A549 (cell line): Measurements from ENCODE around the gene WASF2. TPM values are rescaled to one million over a fixed set of nuclear protein-coding genes. Genes with fewer than 3 reads are reported as not detected.

Source experiments
- ATAC-seq, 2 experiments: fragments of 200-7000 bp in 1 of 2; fragments of >200 bp in 1 of 2; cut with Nextera tagmentation in 1 of 2; cut with Tn5 transposase in 1 of 2; 3 replicates each; pipeline versions ENCODE4 v1.8.0 to v1.9.1; 2018 to 2020; ENCODE audit warnings: mild to moderate bottlenecking in 1 of 2, moderate library complexity in 1 of 2
- CTCF ChIA-PET: fragments of 300-600 bp; sonication (Branson Sonifier 250); formaldehyde crosslinking; extraction: SDS; loops from one replicate; lab custom pipeline; 2021; ENCODE audit warnings: antibody characterized with exemption, inconsistent platforms; lab: Yijun Ruan, JAX
- POLR2A ChIA-PET: fragments of 350-600 bp; formaldehyde crosslinking; extraction: SDS; loops from one replicate; lab custom pipeline; 2021; ENCODE audit warnings: antibody characterized with exemption, inconsistent platforms; lab: Yijun Ruan, JAX
- DNase-seq, 2 experiments: peaks; one replicate each; pipeline versions ENCODE4 v3.0.0 to v3.0.0-alpha.2; 2011 to 2016; ENCODE audit warnings: low read depth in 1 of 2, low spot score in 1 of 2
- FAIRE-seq: peaks from 2 replicates; lab custom pipeline; 2011; peaks lifted over from hg19 to GRCh38; lab: Jason Lieb, UNC
- H3K27ac ChIP-seq, 2 experiments: fragments of >200 bp; sonication (Bioruptor Twin); formaldehyde crosslinking; 3 replicates each; pipeline ENCODE4 v1.5.1; 2016 to 2017
- H3K4me1 ChIP-seq: fragments of >200 bp; sonication (Bioruptor Twin); formaldehyde crosslinking; 3 replicates; pipeline ENCODE4 v1.6.1; 2016
- H3K4me2 ChIP-seq: fragments of >200 bp; sonication (Bioruptor Twin); formaldehyde crosslinking; 3 replicates; pipeline ENCODE4 v1.6.1; 2016
- H3K4me3 ChIP-seq: fragments of >200 bp; sonication (Bioruptor Twin); formaldehyde crosslinking; 3 replicates; pipeline ENCODE4 v1.5.1; 2016
- H3K9me3 ChIP-seq: fragments of >200 bp; sonication (Bioruptor Twin); formaldehyde crosslinking; 3 replicates; pipeline ENCODE4 v1.6.1; 2016
- BCL3 ChIP-seq: fragments of >200 bp; sonication (Bioruptor Twin); formaldehyde crosslinking; IDR thresholded peaks from 3 replicates; pipeline ENCODE4 v1.6.1; 2016
- CBX2 ChIP-seq: fragments of 200-600 bp; sonication (generic); IDR thresholded peaks from 2 replicates; pipeline ENCODE4 v1.6.1; 2016; ENCODE audit warnings: low read depth, mild to moderate bottlenecking, borderline replicate concordance
- CBX8 ChIP-seq: fragments of 200-600 bp; sonication (generic); IDR thresholded peaks from 2 replicates; pipeline ENCODE4 v1.6.1; 2016
- CHD4 ChIP-seq: fragments of 200-600 bp; sonication (generic); IDR thresholded peaks from 2 replicates; pipeline ENCODE4 v1.6.1; 2016; ENCODE audit warnings: antibody characterized with exemption, mild to moderate bottlenecking, borderline replicate concordance
- ELK1 ChIP-seq: fragments of 150-350 bp; IDR thresholded peaks from 2 replicates; pipeline ENCODE4 v1.6.1; 2014; ENCODE audit warnings: low read depth, mild to moderate bottlenecking, low read length
- EP300 ChIP-seq, 2 experiments: fragments of >200 bp; sonication (Bioruptor Twin); formaldehyde crosslinking; IDR thresholded peaks; 2 replicates in 1 of 2; 3 replicates in 1 of 2; pipeline ENCODE4 v1.6.1; 2016 to 2017
- ESRRA ChIP-seq: fragments of 150-350 bp; IDR thresholded peaks from 2 replicates; pipeline ENCODE4 v1.6.1; 2014; ENCODE audit warnings: mild to moderate bottlenecking, low read length, borderline replicate concordance
- FOSL2 ChIP-seq, 2 experiments: fragments of 450-650 bp in 1 of 2; fragments of >200 bp in 1 of 2; sonication (Bioruptor Twin) in 1 of 2; formaldehyde crosslinking; IDR thresholded peaks; 2 replicates each; pipeline versions ENCODE4 v1.5.0 to v1.6.1; 2016 to 2020; ENCODE audit warnings: mild to moderate bottlenecking in 1 of 2, moderate library complexity in 1 of 2
- HEYL ChIP-seq: fragments of 250-450 bp; sonication (Bioruptor Pico); IDR thresholded peaks from 2 replicates; pipeline ENCODE4 v1.8.0; 2021; ENCODE audit warnings: mild to moderate bottlenecking, moderate library complexity
- KDM1A ChIP-seq: fragments of 200-600 bp; sonication (generic); IDR thresholded peaks from 2 replicates; pipeline ENCODE4 v1.6.1; 2016; ENCODE audit warnings: low read depth, mild to moderate bottlenecking
- KDM5A ChIP-seq: fragments of 200-600 bp; sonication (generic); IDR thresholded peaks from 2 replicates; pipeline ENCODE4 v1.6.1; 2016; ENCODE audit warnings: antibody characterized with exemption, mild to moderate bottlenecking
- MAX ChIP-seq: IDR thresholded peaks from 2 replicates; pipeline ENCODE4 v1.6.1; 2012
- MAZ ChIP-seq: fragments of 150-350 bp; IDR thresholded peaks from 2 replicates; pipeline ENCODE4 v1.6.1; 2014; ENCODE audit warnings: antibody characterized with exemption, low read depth, low read length, borderline replicate concordance
- MYC ChIP-seq: IDR thresholded peaks from 2 replicates; pipeline ENCODE4 v1.6.1; 2012; ENCODE audit warnings: mild to moderate bottlenecking, inconsistent platforms, low read length, improper control_type of control experiment, borderline replicate concordance
- NR3C1 ChIP-seq: fragments of >200 bp; sonication (Bioruptor Twin); formaldehyde crosslinking; IDR thresholded peaks from 3 replicates; pipeline ENCODE4 v1.6.1; 2017
- PHF8 ChIP-seq: fragments of 200-600 bp; sonication (generic); IDR thresholded peaks from 2 replicates; pipeline ENCODE4 v1.6.1; 2016; ENCODE audit warnings: low read depth, mild to moderate bottlenecking, antibody characterized with exemption, moderate library complexity, borderline replicate concordance
- RAD21 ChIP-seq, 2 experiments: fragments of >200 bp in 1 of 2; sonication (Bioruptor Twin) in 1 of 2; formaldehyde crosslinking in 1 of 2; IDR thresholded peaks in 1 of 2; conservative IDR thresholded peaks in 1 of 2; 2 replicates in 1 of 2; 3 replicates in 1 of 2; pipeline ENCODE4 v1.6.1; 2012 to 2018; ENCODE audit warnings: inconsistent platforms in 1 of 2
- RARB ChIP-seq: fragments of 250-450 bp; sonication (Bioruptor Pico); IDR thresholded peaks from 2 replicates; pipeline ENCODE4 v1.8.0; 2021; ENCODE audit warnings: mild to moderate bottlenecking, moderate library complexity
- RCOR1 ChIP-seq: fragments of 150-350 bp; IDR thresholded peaks from 2 replicates; pipeline ENCODE4 v1.6.1; 2014; ENCODE audit warnings: antibody characterized with exemption, low read length, low read depth
- REST ChIP-seq: fragments of 200-600 bp; sonication (generic); IDR thresholded peaks from 2 replicates; pipeline ENCODE4 v1.6.1; 2016; ENCODE audit warnings: antibody characterized with exemption, mild to moderate bottlenecking, moderate library complexity
- RFX5 ChIP-seq: fragments of 450-650 bp; IDR thresholded peaks from 2 replicates; pipeline ENCODE4 v1.7.1; 2014; ENCODE audit warnings: antibody characterized with exemption, mild to moderate bottlenecking, moderate library complexity
- RNF2 ChIP-seq: fragments of 200-600 bp; sonication (generic); IDR thresholded peaks from 2 replicates; pipeline ENCODE4 v1.6.1; 2016; ENCODE audit warnings: low read depth, mild to moderate bottlenecking, antibody characterized with exemption, moderate library complexity, borderline replicate concordance
- SREBF2 ChIP-seq: fragments of 450-650 bp; IDR thresholded peaks from 2 replicates; pipeline ENCODE4 v1.6.1; 2014; ENCODE audit warnings: mild to moderate bottlenecking, moderate library complexity
- WGBS: methylation state at CpG from one replicate; pipeline ENCODE4 v1.1.6; 2017; ENCODE audit errors: missing lambda C conversion rate; 5-methylcytosine and 5-hydroxymethylcytosine counted together
- polyA plus RNA-seq, 4 experiments: library from polyadenylated mRNA; depleted of rRNA in 3 of 4; stranded (reverse); fragments of >200 nt; fragmentation: RNase III in 1 of 4; extraction: RNeasy Plus Mini Kit Qiagen cat#74134 plus additional on column Dnase treatment in 1 of 4; gene quantifications; 2 replicates in 3 of 4; 3 replicates in 1 of 4; pipeline ENCODE4 v1.2.3, GENCODE V29; 2011 to 2017

The WASF2 gene
- polyA plus RNA-seq, 2 of the 4 experiments (the other 2 are of a cell fraction) = 22.7 to 44.9 TPM

GRCh38 chr1:27444632-27445031, 45.3 kb downstream of the WASF2 start:
- 76% methylated on average over 1 of the region's 1 CpG for WGBS
- Histone ChIP-seq H3K4me2 (no peak overlapping the region), H3K4me3 (no peak overlapping the region), H3K9me3 (no peaks in the 10 kb centered on the region), H3K4me1 (no peaks in the 10 kb centered on the region), H3K27ac (no peak overlapping the region)
- FAIRE-seq (no peak), DNase-seq (no peak), ATAC-seq (no peak)
- POLR2A ChIA-PET = no interaction called here
- CTCF ChIA-PET = interaction anchor here (1.0 kb wide), 1 partner anchor 9 kb away, joined by 3 read pairs; no protein-coding TSS in a partner anchor
- TF ChIP-seq FOSL2 (IDR thresholded peaks at IDR 0.05) (no peak), FOSL2 (CRISPR knock-in tag; IDR thresholded peaks at IDR 0.05) (no peak), MAZ (no peak), RNF2 (no peak), KDM5A (no peak), KDM1A (no peak)

GRCh38 chr1:27439150-27439549, 50.8 kb downstream of the WASF2 start:
- POLR2A ChIA-PET = no interaction called here
- no peak for FAIRE-seq
- Histone ChIP-seq H3K27ac (no peak overlapping the region), H3K9me3 (no peaks in the 10 kb centered on the region), H3K4me1 (peaks cover 33% of the 10 kb centered on the region)
- ATAC-seq = no peak
- TF ChIP-seq PHF8 (no peak), CBX2 (no peak), MAX (no peak), MYC (no peak), EP300 (IDR thresholded peaks at IDR 0.05) (no peak), CBX8 (no peak), RARB (CRISPR knock-in tag) (no peak), KDM1A (no peak), RFX5 (no peak), RAD21 (conservative IDR thresholded peaks at IDR 0.05 in 1 of 2, IDR thresholded peaks at IDR 0.05 in 1 of 2) (no peak), REST (no peak), RNF2 (no peak), NR3C1 (no peak)
- TF ChIP-seq, all 56 proteins: peak for 0
- 34% methylated on average over 2 of the region's 2 CpGs for WGBS
- no peak for DNase-seq
- Histone ChIP-seq H3K4me3 (no peak overlapping the region), H3K4me2 (no peak overlapping the region)
- CTCF ChIA-PET = interaction anchor here (0.6 to 1.6 kb wide), 4 partner anchors 17 to 118 kb away, joined by 3 to 5 read pairs (median 4); no protein-coding TSS in a partner anchor

- ATAC-seq (no peak), DNase-seq (no peak), FAIRE-seq (no peak)
- Histone ChIP-seq H3K4me1 (peaks cover 33% of the 10 kb centered on the region), H3K27ac (no peak overlapping the region), H3K4me3 (no peak overlapping the region), H3K9me3 (no peaks in the 10 kb centered on the region), H3K4me2 (no peak overlapping the region)
- WGBS = 95% methylated on average over 1 of the region's 1 CpG
- CTCF ChIA-PET = interaction anchor here (1.6 kb wide), 1 partner anchor 25 kb away, joined by 5 read pairs; no protein-coding TSS in a partner anchor
- POLR2A ChIA-PET = no interaction called here
- no peak for TF ChIP-seq ESRRA
- no peak for TF ChIP-seq CBX8
- TF ChIP-seq ELK1 = no peak
- no peak for TF ChIP-seq RFX5
- no peak for TF ChIP-seq CHD4
- TF ChIP-seq BCL3 = no peak
- TF ChIP-seq SREBF2 = no peak
- no peak for TF ChIP-seq HEYL (CRISPR knock-in tag)
- no peak for TF ChIP-seq RNF2
- no peak for TF ChIP-seq RCOR1
Observed at GRCh38 chr1:27438621-27439061, 51.3 kb downstream of the WASF2 start.
